B cell (primary cell): ENCODE measurements around the gene CHST13. TPM values are rescaled to one million over a fixed set of nuclear protein-coding genes. Genes with fewer than 3 reads are reported as not detected.

ENCODE experiments used
- ATAC-seq: fragments of 200-7000 bp; cut with Tn5 transposase; one replicate; pipeline ENCODE4 v1.10.0; 2021; ENCODE audit warnings: low read depth, mild to moderate bottlenecking, moderate number of reproducible peaks, moderate library complexity
- CTCF ChIA-PET: fragments of 350-600 bp; sonication (Branson Sonifier 250); formaldehyde crosslinking; loops from one replicate; lab custom pipeline; 2021; ENCODE audit warnings: antibody characterized with exemption, inconsistent platforms; lab: Charles Lee
- POLR2A ChIA-PET: fragments of 350-600 bp; sonication (Branson Sonifier 250); formaldehyde crosslinking; loops from one replicate; lab custom pipeline; 2021; ENCODE audit warnings: antibody characterized with exemption; lab: Charles Lee
- DNase-seq: peaks from one replicate; pipeline ENCODE4 v3.0.0; 2013
- H2AFZ ChIP-seq: 2 replicates; pipeline ENCODE4 v1.6.1; 2012; ENCODE audit warnings: mild to moderate bottlenecking, low read depth, low read length; ENCODE audit not compliant: insufficient read depth, poor library complexity, severe bottlenecking
- H3K27ac ChIP-seq, 2 donors: 1 replicate in 1 of 2; 2 replicates in 1 of 2; pipeline ENCODE4 v1.5.1; 2012 to 2013; ENCODE audit warnings: low read length in 2 of 2, mild to moderate bottlenecking in 2 of 2, moderate library complexity in 1 of 2
- H3K27me3 ChIP-seq, 4 experiments: fragments of 200-600 bp in 1 of 4; sonication (generic) in 1 of 4; replicated peaks in 1 of 4; 1 replicate in 2 of 4; 2 replicates in 2 of 4; pipeline versions ENCODE4 v1.6.1 to v1.7.0; 2013 to 2016; ENCODE audit warnings: low read length in 3 of 4, mild to moderate bottlenecking in 2 of 4, mixed read lengths in 1 of 4, moderate library complexity in 1 of 4; ENCODE audit not compliant: insufficient read depth in 4 of 4, control insufficient read depth in 3 of 4; ENCODE audit errors: control extremely low read depth in 1 of 4
- H3K36me3 ChIP-seq, 2 experiments: replicated peaks in 1 of 2; 1 replicate in 1 of 2; 2 replicates in 1 of 2; pipeline versions ENCODE4 v1.6.1 to v1.7.1; 2013; ENCODE audit warnings: low read length in 1 of 2; ENCODE audit not compliant: insufficient read depth in 2 of 2, control insufficient read depth in 1 of 2; ENCODE audit errors: control extremely low read depth in 1 of 2, extremely low read depth in 1 of 2
- H3K4me1 ChIP-seq, 2 donors: fragments of 200-600 bp in 1 of 2; sonication (generic) in 1 of 2; 1 replicate in 1 of 2; 2 replicates in 1 of 2; pipeline versions ENCODE4 v1.5.1 to v1.6.1; 2013 to 2017; ENCODE audit warnings: low read length in 2 of 2; ENCODE audit not compliant: control insufficient read depth in 2 of 2, insufficient read depth in 2 of 2
- H3K4me2 ChIP-seq: replicated peaks from 2 replicates; pipeline ENCODE3; 2012; ENCODE audit warnings: mild to moderate bottlenecking, low read depth, low read length; ENCODE audit not compliant: poor library complexity, severe bottlenecking
- H3K4me3 ChIP-seq, 5 experiments: fragments of 200-600 bp in 1 of 5; sonication (generic) in 1 of 5; 1 replicate in 3 of 5; 2 replicates in 2 of 5; pipeline versions ENCODE4 v1.5.1 to v1.7.0; 2011 to 2016; ENCODE audit warnings: low read length in 4 of 5, mild to moderate bottlenecking in 4 of 5, low read depth in 2 of 5, control low read depth in 1 of 5, moderate library complexity in 1 of 5; ENCODE audit not compliant: insufficient read depth in 1 of 5; ENCODE audit errors: control extremely low read depth in 1 of 5, extremely low read depth in 1 of 5
- H3K79me2 ChIP-seq: fragments of 200-600 bp; sonication (generic); one replicate; pipeline ENCODE4 v1.6.0; 2016; ENCODE audit warnings: low read length; ENCODE audit not compliant: control insufficient read depth, insufficient read depth
- H3K9ac ChIP-seq: fragments of 200-600 bp; sonication (generic); 2 replicates; pipeline ENCODE4 v1.6.1; 2017; ENCODE audit warnings: mild to moderate bottlenecking, low read length, moderate library complexity
- H3K9me3 ChIP-seq, 3 donors: one replicate each; pipeline versions ENCODE4 v1.6.1 to v1.7.1; 2013; ENCODE audit warnings: low read length in 2 of 3; ENCODE audit not compliant: control insufficient read depth in 2 of 3, insufficient read depth in 1 of 3; ENCODE audit errors: control extremely low read depth in 1 of 3
- H4K20me1 ChIP-seq: 2 replicates; pipeline ENCODE4 v1.6.0; 2012; ENCODE audit warnings: mild to moderate bottlenecking, low read length; ENCODE audit not compliant: insufficient read depth, control insufficient read depth, poor library complexity, severe bottlenecking
- H3K27ac Mint-ChIP-seq: one replicate; pipeline ENCODE4 v1.8.0; 2021; ENCODE audit warnings: mixed read lengths
- H3K27me3 Mint-ChIP-seq: one replicate; pipeline ENCODE4 v1.8.0; 2021; ENCODE audit warnings: mixed read lengths
- H3K4me1 Mint-ChIP-seq: one replicate; pipeline ENCODE4 v1.8.0; 2021; ENCODE audit warnings: mixed read lengths
- H3K4me3 Mint-ChIP-seq: one replicate; pipeline ENCODE4 v1.8.0; 2021; ENCODE audit warnings: mixed read lengths
- H3K9me3 Mint-ChIP-seq: one replicate; pipeline ENCODE4 v1.8.0; 2022; ENCODE audit warnings: mixed read lengths; ENCODE audit not compliant: insufficient read depth
- CTCF ChIP-seq: fragments of 200-600 bp; IDR thresholded peaks from one replicate; pipeline ENCODE4 v1.8.0; 2022; ENCODE audit warnings: antibody characterized with exemption, mild to moderate bottlenecking
- EZH2 ChIP-seq: IDR thresholded peaks from 2 replicates; pipeline ENCODE4 v1.6.1; 2012; ENCODE audit warnings: borderline replicate concordance, low read depth, mild to moderate bottlenecking, moderate library complexity, low read length; ENCODE audit not compliant: insufficient read depth, poor library complexity, severe bottlenecking
- WGBS: methylation state at CpG from one replicate; pipeline ENCODE4 v1.1.5; 2013; ENCODE audit warnings: missing lambda C conversion rate; ENCODE audit not compliant: insufficient coverage; 5-methylcytosine and 5-hydroxymethylcytosine counted together
- intact Hi-C: fragments of 100-400 bp; cut with micrococcal nuclease; formaldehyde crosslinking; loops from one replicate; pipeline ENCODE4 v1.10.0; 2022
- polyA plus RNA-seq: library from polyadenylated mRNA; depleted of rRNA; stranded (reverse); fragments of >200 nt; gene quantifications from 2 replicates; pipeline ENCODE4 v1.2.3, GENCODE V29; 2012
- total RNA-seq, 2 donors: library from RNA; stranded (reverse); fragments of 120-200 nt in 1 of 2; gene quantifications; 1 replicate in 1 of 2; 2 replicates in 1 of 2; pipeline versions ENCODE4 v1.2.3 to v1.2.4, GENCODE V29; 2013 to 2022

CHST13 gene
- total and polyA plus RNA-seq, 2 donors (not counting 1 experiment from before 2014, with no cell fraction given) = 0.07 TPM; not detected in 1

DNA sequence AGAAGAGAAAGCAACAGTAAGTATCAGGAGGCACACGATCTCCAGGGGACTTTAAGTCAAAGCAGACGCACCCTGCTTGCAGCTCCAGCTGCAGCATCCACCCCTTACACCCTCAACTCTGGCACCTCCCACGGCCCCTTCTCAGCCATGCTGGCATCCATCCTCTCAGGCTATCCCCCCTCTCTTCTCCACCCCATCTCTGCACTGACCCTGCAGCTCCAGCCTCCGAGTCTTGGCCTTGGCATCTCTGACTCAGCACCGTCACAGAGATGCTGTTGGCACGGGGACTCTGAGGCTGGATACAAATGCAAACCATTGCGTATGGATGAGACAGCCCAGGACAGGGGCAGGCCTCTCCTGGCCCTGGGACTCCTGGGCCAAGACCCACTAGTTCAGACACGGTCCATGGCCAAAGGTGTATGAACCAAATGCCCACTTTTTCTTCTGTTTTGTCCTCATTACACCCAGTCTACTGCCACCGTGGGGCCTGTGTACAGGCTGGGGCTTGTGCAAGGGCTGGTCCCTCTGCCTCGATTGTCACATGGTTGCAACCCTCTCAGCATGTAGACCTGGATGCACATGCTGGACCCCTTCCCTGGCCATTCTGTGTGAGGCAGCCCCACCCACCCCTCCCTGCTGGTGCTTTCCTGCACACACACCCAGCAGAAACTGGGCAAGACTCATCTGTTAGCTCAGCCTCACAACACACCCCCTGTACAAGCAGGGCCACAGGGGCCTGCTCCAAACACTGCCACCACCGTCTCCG, 29.6 kb upstream of the CHST13 start:
- no peak overlapping the region for H3K27ac Mint-ChIP-seq

GRCh38 chr3:126494970-126495230, 29.1 kb upstream of the CHST13 start:
- Histone ChIP-seq H4K20me1 (no peaks in the 10 kb centered on the region), H3K9me3 (no peaks in the 10 kb centered on the region), H3K4me3 (no peak overlapping the region), H3K9ac (no peak overlapping the region), H3K27me3 (no peaks in the 10 kb centered on the region), H3K79me2 (no peaks in the 10 kb centered on the region), H3K27ac (no peak overlapping the region), H2AFZ (no peak overlapping the region), H3K4me2 (no peak overlapping the region), H3K36me3 (no peaks in the 10 kb centered on the region), H3K4me1 (peaks cover 0 to 4% of the 10 kb centered on the region in 2 donors)
- H3K9me3 Mint-ChIP-seq = no peaks in the 10 kb centered on the region
- H3K27me3 Mint-ChIP-seq = no peaks in the 10 kb centered on the region
- H3K27ac Mint-ChIP-seq = no peak overlapping the region
- no peak for ATAC-seq
- no peak for TF ChIP-seq CTCF
- no peak for TF ChIP-seq EZH2
- H3K4me3 Mint-ChIP-seq = no peak overlapping the region
- intact Hi-C loops = no loop called here
- no peak for DNase-seq
- H3K4me1 Mint-ChIP-seq = peaks cover 6% of the 10 kb centered on the region
- POLR2A ChIA-PET = no interaction called here
- 40% methylated on average over 1 of the region's 6 CpGs for WGBS
- CTCF ChIA-PET = no interaction called here

More for the DNA sequence above, 29.6 kb upstream of the CHST13 start:
- Histone ChIP-seq H3K27me3 (no peaks in the 10 kb centered on the region), H3K36me3 (no peaks in the 10 kb centered on the region), H3K4me3 (no peak overlapping the region), H3K9ac (no peak overlapping the region), H3K4me2 (no peak overlapping the region), H4K20me1 (no peaks in the 10 kb centered on the region), H3K9me3 (no peaks in the 10 kb centered on the region), H3K79me2 (no peaks in the 10 kb centered on the region), H3K4me1 (peaks cover 0 to 4% of the 10 kb centered on the region in 2 donors), H3K27ac (no peak overlapping the region), H2AFZ (no peak overlapping the region)
- intact Hi-C loops = no loop called here
- POLR2A ChIA-PET = no interaction called here
- peaks cover 6% of the 10 kb centered on the region for H3K4me1 Mint-ChIP-seq
- H3K27me3 Mint-ChIP-seq = peaks cover 2% of the 10 kb centered on the region
- H3K4me3 Mint-ChIP-seq = no peak overlapping the region
- 79% methylated on average over 11 of the region's 12 CpGs for WGBS
- no peak for TF ChIP-seq CTCF
- TF ChIP-seq EZH2 = no peak
- CTCF ChIA-PET = no interaction called here
- ATAC-seq (no peak), DNase-seq (no peak)
- no peaks in the 10 kb centered on the region for H3K9me3 Mint-ChIP-seq
